ENCODE measurements around the gene TRAPPC14.
"Not testable (repeated sequence)": the region's sequence is repeated elsewhere in the genome, so short reads cannot be mapped to it uniquely, and the experiment has no call there.

The TRAPPC14 gene

DNA sequence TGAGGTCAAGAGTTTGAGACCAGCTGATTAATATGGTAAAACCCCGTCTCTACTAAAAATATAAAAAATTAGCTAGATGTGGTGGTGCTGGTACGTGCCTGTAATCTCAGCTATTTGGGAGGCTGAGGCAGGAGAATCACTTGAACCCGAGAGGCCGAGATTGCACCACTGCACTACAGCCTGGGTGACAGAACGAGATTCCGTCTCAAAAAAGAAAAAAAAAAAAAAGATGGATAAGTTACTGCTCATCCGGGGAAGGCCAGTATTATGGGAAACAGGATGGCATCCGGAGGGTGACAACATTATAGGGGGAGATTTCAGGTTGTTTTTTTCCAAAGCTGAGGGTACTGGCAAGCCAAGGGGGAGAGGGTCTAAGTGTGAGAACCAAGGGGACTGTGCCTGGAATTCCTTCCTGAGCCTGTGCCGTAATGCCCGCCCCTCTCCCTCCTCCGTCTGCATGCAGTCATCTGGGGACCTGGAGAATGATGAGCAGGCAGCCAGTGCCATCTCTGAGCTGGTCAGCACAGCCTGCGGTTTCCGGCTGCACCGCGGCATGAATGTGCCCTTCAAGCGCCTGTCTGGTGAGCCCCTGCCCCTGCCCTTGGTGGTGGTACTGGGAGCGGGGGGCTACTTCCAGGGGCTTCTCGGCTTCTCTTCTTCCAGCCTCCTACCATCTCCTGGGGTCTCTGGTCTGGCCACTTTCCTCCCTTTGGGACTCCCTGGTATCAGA lies 5.4 kb downstream of the TRAPPC14 start:
- no peak for DNase-seq

DNA sequence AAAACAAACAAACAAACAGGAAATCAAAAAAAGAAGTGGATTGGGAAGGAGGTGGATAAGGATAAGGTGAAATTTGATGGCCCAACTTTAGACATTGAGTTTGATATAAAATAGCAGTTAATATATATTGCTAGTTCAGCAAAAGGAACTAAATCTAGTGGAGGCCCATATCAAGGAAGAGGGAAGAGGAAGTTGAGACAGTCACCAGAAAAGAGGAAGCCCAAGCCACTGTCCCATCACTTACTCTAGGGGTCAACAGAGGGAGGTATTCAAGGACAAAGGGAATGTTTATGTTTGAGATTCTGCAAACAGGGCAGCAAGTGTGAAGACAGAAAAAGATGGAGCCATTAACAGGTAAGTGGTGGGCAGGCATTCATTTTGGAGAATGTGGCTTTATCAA lies 6.1 kb downstream of the TRAPPC14 start:
- DNase-seq: no peak

DNA sequence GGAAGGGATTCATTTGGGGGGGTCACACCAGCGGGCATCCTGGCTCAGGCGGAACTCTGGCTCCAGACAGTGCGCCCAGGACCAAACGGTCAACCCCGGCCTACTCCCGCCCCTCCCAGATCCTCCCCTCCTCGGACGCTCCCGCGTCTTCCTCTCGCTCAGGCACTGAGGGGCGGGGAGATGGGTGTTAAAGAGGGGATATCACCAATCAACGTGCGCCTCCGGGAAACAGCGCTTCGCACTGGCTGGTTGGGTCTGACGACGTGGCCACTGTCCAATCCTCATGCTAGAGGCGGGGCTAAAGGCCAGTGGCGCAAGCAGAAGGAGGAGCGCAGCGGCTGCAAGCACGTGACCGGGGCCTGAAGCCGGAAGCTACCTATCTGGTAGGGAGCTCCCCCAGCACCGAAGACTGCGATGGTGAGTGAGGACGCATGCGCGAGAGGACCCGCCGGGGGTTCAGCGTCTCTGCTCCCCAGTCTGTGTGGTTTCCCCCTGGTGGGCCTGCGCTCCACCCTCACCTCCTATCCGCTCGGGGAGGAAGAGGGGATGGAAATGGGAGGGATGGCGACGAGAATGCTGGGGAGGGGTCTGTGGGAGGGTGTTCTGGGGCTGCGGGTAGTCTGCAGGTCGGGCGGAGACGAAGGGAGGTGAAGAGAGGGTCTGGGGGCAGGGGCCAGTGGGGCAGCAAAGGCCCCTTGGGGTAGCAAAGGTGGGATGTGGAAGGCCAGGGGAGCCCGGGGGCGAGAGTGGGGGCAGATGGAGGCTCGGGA lies 9.8 kb downstream of the TRAPPC14 start, which contains the start of gene LAMTOR4:
TSS of gene LAMTOR4 (plus strand) at position 360 of the 770 bp plus-strand sequence. CDS start at position 415, 55 bp downstream.
- DNase-seq: peak; percentile 99

DNA sequence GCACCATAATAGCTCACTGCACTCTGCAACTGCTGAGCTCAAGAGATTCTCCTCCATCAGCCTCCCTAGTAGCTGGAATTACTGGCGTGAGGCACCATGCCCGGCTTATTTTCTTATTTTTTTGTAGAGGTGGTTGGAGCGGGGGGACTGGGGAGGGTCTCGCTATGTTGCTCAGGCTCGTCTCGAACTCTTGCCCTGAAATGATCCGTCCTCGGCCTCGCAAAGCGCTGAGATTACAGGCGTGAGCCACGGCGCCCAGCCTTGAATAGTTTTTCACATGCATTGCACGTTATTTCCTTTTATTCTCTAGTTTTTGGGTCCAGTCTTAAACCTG lies 10.3 kb downstream of the TRAPPC14 start:
- DNase-seq: no peak

DNA sequence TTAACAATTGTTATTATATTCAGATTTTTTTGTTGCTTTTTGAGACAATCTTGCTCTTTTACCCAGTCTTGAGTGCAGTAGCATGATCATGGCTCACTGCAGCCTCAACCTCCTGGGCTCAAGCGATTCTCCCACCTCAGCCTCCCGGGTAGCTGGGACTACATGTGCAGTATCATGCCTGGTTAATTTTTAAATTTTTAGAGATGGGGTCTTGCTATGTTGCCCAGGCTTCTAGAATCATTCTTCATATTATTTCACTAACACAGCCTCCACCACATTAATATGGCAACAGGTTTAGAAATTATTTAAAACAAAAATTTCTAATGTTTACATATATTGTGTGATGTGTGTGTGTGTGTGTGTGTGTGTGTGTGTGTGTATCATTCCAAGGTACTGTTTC lies 11.2 kb downstream of the TRAPPC14 start:
- no peak for DNase-seq

DNA sequence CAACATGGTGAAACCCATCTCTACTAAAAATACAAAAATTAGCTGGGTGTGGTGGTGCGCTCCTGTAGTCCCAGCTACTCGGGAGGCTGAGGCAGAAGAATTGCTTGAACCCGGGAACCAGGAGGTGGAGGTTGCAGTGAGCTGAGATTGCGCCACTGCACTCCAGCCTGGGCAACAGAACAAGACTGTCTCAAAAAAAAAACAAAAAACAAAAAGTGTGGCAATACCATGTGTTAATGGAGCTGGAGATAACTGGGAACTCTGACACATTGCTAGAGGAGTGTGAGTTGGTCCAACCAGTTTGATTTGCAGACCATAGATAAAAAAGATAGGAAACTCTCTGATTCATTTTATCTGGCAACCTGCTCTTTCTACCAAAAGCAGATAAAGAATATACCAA lies 12.2 kb downstream of the TRAPPC14 start:
- DNase-seq: not testable (repeated sequence)

DNA sequence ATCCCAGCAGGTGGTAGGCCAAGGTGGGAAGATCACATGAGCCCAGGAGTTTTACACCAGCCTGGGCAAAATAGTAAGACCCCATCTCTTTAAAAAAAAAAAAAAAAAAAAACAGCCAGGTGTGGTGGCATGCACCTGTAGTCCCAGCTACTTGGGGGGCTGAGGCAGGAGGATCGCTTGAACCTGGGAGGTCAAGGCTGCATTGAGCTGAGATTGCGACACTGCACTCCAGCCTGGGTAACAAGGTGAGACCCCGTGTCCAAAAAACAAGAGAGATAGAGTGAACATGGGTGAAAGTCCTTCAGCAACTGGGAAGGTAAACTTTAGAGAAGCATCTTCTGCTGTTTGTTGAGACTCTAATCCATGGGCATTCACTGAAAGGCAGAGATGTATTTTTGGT lies 16.1 kb downstream of the TRAPPC14 start:
- no peak for DNase-seq

DNA sequence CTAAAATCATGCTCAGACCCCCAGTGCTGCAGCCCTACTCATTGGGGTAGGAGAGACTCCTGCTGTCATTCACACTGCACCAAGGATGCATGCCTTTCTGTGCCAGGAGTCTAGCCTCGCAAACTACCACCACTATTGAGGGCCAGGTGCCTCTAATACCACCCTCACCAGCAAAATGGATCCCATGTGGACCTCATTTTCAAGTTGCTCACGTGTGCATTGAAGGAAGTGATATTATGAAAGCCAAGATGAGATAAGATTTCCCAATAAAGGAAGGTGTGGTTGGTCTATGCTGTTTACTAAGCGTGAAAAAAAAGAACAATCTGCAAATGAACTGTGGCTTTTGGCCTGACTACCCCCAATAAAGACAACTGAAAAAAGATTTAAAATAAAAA lies 17.0 kb downstream of the TRAPPC14 start:
- no peak for DNase-seq

DNA sequence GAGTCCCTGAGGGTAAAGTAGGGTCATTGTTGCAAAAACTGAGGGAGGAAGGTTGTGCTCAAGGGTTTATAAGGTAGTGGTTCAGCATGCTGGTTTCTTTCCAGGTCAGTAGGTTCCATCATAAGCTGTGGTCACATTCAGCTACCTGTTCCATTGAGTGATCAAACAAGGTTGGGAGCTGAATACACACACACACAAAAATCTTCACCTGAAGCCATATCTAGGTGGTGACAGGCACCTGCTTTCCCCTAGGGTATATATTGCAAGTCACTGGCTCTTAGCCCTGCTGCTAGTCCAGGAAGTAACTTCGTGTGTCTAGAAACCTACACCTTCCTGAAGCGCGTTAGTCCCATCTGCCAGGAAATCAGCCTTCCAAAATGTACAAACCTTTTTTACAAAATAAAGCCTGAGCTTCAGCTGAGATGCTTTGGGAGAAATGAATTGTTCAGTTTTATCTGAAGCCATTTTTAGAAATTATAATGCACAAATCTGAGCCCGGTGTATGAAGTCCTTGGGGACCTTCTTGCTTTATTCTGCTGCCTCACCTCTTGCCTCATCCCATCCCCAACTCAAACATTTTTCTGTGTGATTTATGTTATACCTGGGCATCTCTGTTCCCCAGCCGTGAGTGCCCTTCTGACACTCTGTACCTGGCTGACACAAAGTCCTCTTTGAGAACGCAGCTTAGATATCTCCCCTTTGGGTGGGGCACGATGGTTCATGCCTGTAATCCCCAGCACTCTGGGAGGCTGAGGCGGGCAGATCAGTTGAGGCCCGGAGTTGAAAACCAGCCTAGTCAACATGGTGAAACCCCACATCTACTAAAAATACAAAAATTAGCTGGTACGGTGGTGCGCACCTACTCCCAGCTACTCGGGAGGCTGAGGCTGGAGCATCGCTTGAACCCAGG lies 20.4 kb downstream of the TRAPPC14 start:
- no peak for DNase-seq

DNA sequence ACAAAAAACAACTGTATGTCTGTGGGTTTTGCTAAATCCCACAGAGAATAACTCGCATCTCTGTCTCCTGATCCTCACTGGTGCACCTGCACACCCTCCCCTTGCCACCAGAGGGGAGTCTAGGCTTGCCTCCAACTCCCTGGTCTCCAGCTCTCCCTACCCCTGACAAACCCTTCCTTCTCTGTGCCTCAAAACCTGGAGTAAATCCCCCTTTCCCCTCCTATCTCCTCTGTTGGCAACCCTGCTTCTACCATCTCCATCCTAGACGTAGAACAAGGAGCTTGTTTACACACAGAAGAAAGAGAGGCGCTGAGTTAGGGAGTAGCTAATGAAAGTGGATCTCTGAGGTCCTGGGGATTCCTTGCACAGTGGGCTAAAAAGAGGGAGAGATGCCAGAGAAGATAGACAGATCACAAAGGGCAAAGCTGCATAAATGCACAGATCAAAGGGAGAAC lies 25.8 kb downstream of the TRAPPC14 start:
- DNase-seq: peak; percentile 67

DNA sequence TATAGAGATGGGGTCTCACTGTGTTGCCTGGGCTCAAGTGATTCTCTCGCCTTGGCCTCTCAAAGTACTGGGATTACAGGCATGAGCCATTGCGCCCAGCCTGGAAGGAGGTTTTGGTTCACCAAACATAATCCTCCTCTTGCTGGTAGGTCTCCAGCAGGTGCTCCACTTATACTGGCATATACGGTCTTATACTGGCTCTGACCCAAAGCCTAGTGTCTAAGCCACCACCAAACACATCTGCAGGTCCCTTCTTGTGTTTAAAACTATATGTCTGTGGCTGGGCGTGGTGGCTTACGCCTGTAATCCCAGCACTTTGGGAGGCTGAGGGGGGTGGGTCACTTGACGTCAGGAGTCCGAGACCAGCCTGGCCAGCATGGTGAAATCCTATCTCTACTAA lies 26.4 kb downstream of the TRAPPC14 start:
- DNase-seq: no peak

DNA sequence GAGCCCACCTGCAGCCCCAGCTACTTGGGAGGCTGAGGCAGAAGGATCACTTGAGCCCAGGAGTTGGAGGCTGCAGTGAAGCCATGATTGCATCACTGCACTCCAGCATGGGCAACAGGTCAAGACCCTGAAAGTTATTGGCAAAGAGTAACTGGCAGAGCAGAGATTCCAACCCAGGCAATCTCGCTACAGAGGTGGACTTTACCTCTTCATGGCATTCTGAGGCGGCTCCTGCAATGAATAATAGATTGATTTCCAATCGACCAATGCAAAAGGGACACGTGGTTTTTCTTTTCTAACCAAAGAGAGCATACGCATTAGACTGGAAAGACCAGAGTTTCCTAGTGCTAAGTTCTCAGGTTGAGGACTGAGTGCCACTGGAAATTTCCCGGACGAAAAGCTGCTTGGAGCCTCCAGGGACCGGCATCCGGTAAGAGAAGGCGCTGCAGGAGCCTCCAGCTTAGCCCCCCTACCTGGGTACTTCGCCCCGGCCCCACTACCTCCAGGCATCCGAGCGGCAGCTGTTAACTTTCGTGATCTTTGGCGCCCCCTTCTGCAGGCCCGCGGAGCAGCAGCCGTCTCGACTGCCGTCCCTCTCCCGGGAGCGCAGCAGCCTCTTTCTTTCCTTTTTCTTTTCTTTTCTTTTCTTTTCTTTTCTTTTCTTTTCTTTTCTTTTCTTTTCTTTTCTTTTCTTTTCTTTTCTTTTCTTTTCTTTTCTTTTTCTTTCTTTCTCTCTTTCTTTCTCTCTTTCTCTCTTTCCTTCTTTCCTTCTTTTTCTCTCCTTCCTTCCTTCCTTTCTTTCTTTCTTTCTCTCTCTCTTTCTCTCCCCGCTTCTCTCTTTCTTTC lies 27.7 kb downstream of the TRAPPC14 start:
- peak; percentile 75 for DNase-seq

DNA sequence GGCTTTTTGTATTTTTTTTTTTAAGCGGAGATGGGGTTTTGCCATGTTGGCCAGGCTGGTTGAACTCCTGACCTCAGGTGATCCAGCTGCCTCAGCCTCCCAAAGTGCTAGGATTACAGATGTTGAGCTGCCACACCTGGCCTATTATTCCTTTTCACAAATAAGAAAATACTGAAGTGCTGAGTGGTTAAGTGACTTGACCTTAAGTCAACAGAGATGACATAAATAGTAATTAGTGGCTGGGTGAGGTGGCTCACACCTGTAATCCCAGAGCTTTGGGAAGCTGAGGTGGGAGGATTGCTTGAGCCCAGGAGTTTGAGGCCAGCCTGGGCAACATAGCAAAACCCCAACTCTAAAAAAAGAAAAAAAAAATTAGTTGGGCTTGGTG lies 28.3 kb downstream of the TRAPPC14 start:
- not testable (repeated sequence) for DNase-seq

DNA sequence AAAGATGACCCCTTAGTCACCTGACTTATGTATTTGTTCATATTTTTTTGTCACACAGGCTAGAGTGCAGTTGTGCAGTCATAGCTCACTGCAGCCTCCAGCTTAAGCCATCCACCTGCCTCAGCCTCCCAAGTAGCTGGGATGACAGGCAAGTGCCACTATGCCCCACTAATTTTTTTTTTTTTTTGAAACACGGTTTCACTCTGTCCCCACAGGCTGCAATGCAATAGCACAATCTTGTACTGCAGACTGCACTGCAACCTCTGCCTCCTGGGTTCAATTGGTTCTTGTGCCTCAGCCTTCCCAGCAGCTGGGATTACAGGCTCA lies 29.9 kb downstream of the TRAPPC14 start:
- no peak for DNase-seq

DNA sequence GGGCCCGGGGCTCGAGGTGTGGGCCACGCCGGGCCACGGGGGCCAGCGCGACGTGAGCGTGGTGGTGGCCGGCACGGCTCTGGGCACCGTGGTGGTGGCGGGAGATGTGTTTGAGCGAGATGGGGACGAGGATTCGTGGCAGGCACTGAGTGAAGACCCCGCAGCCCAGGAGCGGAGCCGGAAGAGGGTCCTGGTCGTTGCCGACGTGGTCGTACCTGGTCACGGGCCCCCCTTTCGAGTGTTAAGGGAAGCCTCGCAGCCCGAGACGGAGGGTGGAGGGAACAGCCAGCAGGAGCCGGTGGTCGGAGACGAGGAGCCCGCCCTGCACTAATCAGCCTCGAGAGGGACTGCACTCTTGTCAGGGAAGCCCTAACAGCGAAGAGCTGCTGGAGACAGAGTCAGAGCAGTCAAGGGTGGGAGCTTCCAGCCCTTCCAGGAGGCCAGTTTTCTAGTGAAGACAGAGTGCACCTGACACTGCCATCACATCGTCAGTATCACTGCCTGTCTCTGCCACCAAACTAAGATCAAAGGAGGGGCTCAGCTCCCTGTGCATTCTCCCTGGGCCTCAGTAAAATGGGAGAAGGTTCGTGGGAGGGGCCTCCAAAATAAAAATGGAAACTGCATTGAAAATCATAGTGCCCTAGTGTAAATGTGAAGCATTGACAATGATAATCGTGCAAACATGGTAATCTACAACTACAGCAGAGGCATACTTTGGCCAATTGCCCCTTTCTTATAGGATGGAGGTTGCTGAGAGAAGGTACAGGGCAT lies 30.5 kb downstream of the TRAPPC14 start:
- DNase-seq: no peak

DNA sequence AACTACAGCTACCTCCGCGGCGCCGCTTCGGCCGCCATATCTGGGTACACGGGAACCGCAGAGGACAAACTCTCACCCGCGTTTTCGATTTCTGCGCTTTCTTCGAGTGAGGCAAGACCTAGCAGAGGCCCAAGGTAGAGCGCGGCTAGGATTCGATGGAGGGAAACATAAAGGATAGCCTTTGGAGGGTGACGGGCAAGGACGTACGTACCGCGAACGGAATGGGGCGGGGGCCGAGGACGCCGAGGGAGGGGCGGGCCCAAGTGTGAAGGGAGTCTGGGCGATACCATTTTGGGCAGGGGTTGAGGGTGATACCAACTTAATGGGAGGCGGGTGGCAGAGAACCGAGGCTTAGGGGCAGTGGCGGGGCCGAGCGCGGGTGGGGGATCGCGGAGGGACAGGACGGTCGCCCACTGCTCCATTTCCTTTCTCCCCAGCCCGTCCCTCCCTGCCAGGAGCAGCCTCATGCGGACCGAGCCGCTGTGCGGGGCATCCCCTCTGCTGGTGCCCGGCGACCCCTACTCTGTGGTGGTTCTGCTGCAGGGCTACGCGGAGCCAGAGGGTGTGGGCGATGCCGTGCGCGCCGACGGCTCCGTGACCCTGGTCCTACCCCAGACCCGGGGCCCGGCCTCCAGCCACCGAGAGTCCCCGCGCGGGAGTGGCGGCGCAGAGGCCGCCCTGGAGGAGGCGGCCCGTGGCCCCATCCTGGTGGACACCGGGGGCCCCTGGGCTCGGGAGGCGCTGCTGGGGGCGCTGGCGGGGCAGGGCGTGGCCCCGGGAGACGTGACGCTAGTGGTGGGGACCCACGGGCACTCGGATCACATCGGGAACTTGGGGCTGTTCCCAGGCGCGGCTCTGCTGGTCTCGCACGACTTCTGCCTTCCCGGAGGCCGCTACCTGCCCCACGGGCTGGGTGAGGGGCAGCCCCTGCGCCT lies 31.3 kb downstream of the TRAPPC14 start, which contains the start of gene MBLAC1:
TSS of gene MBLAC1 (plus strand) at position 37 of the 935 bp plus-strand sequence. CDS start at position 466, 429 bp downstream.
- DNase-seq: peak; percentile 94

DNA sequence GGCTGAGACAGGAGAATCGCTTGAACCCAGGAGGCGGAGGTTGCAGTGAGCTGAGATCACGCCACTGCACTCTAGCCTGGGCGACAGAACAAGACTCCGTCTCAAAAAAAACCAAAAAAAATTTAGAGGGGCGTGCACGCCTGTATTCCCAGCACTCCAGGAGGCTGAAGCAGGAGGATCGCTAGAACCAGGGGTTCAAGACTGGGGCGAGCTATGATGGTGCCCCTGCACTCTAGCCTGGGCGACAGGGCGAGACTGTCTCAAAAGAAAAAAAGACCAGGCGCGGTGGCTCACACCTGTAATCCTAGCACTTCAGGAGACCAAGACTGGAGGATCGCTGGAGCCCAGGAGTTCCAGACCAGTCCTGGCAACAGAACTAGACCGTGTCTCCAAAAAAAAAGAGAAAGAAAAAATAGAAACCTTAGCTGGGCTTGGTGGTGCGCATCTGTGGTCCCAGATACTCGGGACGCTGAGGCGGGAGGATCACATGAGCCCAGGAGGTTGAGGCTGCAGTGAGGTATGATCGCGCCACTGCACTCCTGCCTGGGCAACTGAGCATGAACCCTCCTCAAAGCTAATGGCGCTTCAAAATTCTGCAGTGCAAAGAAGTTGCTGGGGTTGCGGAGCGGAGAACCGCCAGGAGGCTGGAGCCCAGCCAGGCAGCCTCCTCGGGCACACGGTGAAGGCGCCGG lies 32.1 kb downstream of the TRAPPC14 start:
- no peak for DNase-seq

DNA sequence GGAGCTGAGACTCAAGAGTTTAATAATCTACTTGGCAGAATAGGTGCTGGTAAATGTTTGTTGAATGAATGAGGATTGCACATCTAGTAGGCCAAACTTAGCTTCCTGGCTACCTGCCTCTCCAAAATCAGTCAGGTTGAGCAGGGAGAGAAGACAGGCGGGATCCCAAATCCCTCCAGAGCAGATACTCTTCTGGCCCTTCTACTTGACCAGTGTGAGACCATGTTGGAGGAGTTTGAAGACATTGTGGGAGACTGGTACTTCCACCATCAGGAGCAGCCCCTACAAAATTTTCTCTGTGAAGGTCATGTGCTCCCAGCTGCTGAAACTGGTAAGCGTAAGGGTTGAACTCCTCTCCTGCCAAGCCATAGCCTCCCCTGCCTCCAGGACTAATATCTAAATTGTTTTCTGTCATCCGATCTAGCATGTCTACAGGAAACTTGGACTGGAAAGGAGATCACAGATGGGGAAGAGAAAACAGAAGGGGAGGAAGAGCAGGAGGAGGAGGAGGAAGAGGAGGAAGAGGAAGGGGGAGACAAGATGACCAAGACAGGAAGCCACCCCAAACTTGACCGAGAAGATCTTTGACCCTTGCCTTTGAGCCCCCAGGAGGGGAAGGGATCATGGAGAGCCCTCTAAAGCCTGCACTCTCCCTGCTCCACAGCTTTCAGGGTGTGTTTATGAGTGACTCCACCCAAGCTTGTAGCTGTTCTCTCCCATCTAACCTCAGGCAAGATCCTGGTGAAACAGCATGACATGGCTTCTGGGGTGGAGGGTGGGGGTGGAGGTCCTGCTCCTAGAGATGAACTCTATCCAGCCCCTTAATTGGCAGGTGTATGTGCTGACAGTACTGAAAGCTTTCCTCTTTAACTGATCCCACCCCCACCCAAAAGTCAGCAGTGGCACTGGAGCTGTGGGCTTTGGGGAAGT lies 34.0 kb downstream of the TRAPPC14 start:
- no peak for DNase-seq

DNA sequence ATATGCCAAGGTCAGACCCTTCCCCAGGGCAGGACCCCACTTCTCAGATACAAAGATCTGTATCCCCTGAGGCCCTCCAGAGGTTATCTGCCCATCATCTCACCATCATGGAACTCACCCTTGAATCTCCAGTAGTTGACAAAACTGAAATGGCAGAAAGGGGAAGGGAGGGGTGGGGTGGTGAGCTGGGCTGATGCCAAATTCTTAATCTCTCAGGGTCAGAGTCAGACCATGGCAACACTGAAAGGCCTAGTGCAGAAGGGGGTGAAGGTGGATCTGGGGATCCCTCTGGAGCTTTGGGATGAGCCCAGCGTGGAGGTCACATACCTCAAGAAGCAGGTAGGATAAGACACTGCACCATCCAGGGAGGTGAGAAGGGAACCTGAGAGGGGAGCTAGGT lies 36.0 kb downstream of the TRAPPC14 start:
- no peak for DNase-seq

Data from CD4-positive, alpha-beta T cell treated with Interleukin-4 for 4 hours (primary cell).